Keratinocyte (primary cell): ENCODE results near the gene ELAVL2. TPM values are rescaled to one million over a fixed set of nuclear protein-coding genes. Genes with fewer than 3 reads are reported as not detected.

ENCODE experiments used
- DNase-seq: peaks from one replicate; pipeline ENCODE4 v3.0.0-alpha.2; 2011; ENCODE audit warnings: low read depth, missing footprints, low spot score
- FAIRE-seq: peaks from 2 replicates; lab custom pipeline; 2011; peaks lifted over from hg19 to GRCh38; lab: Jason Lieb, UNC
- H2AFZ ChIP-seq: 2 replicates; pipeline ENCODE4 v1.6.0; 2012; ENCODE audit warnings: low read length, control low read depth, inconsistent platforms; ENCODE audit not compliant: control insufficient read depth
- H3K27ac ChIP-seq: 2 replicates; pipeline ENCODE4 v1.5.1; 2011; ENCODE audit warnings: low read length; ENCODE audit not compliant: control insufficient read depth, insufficient read depth
- H3K27me3 ChIP-seq: 3 replicates; pipeline ENCODE4 v1.6.0; 2011; ENCODE audit warnings: low read length; ENCODE audit not compliant: control insufficient read depth, insufficient read depth; ENCODE audit errors: extremely low read depth
- H3K36me3 ChIP-seq, 2 experiments: 2 replicates in 1 of 2; 3 replicates in 1 of 2; pipeline ENCODE4 v1.5.1; 2011; ENCODE audit warnings: low read length in 2 of 2, mild to moderate bottlenecking in 1 of 2; ENCODE audit not compliant: control insufficient read depth in 2 of 2, insufficient read depth in 2 of 2; ENCODE audit errors: extremely low read depth in 1 of 2
- H3K4me1 ChIP-seq: 3 replicates; pipeline ENCODE4 v1.5.1; 2011; ENCODE audit warnings: low read length; ENCODE audit not compliant: control insufficient read depth, insufficient read depth; ENCODE audit errors: extremely low read depth
- H3K4me2 ChIP-seq: 3 replicates; pipeline ENCODE4 v1.6.0; 2011; ENCODE audit warnings: low read depth, low read length; ENCODE audit not compliant: control insufficient read depth, insufficient read depth; ENCODE audit errors: extremely low read depth
- H3K4me3 ChIP-seq, 3 experiments: fragments of 200-600 bp in 1 of 3; sonication (generic) in 1 of 3; 2 replicates in 2 of 3; 3 replicates in 1 of 3; pipeline ENCODE4 v1.5.1; 2011 to 2016; ENCODE audit warnings: low read length in 3 of 3, mild to moderate bottlenecking in 3 of 3, control low read depth in 2 of 3, inconsistent platforms in 1 of 3, low read depth in 1 of 3, mixed read lengths in 1 of 3, mixed run types in 1 of 3, moderate library complexity in 1 of 3; ENCODE audit not compliant: control insufficient read depth in 2 of 3, insufficient read depth in 2 of 3; ENCODE audit errors: extremely low read depth in 1 of 3
- H3K79me2 ChIP-seq: 2 replicates; pipeline ENCODE4 v1.6.0; 2012; ENCODE audit warnings: low read length; ENCODE audit not compliant: control insufficient read depth, insufficient read depth
- H3K9ac ChIP-seq: 3 replicates; pipeline ENCODE4 v1.6.0; 2011; ENCODE audit warnings: low read length; ENCODE audit not compliant: control insufficient read depth, insufficient read depth; ENCODE audit errors: extremely low read depth
- H3K9me1 ChIP-seq: 3 replicates; pipeline ENCODE4 v1.6.0; 2011; ENCODE audit warnings: low read length; ENCODE audit not compliant: control insufficient read depth, insufficient read depth; ENCODE audit errors: extremely low read depth
- H3K9me3 ChIP-seq: 2 replicates; pipeline ENCODE4 v1.5.1; 2012; ENCODE audit warnings: low read depth, low read length; ENCODE audit not compliant: control insufficient read depth
- H4K20me1 ChIP-seq: 3 replicates; pipeline ENCODE4 v1.6.0; 2011; ENCODE audit warnings: low read length; ENCODE audit not compliant: control insufficient read depth, insufficient read depth; ENCODE audit errors: extremely low read depth
- CTCF ChIP-seq, 3 experiments: IDR thresholded peaks in 1 of 3; conservative IDR thresholded peaks in 1 of 3; optimal IDR thresholded peaks in 1 of 3; 2 replicates in 2 of 3; 3 replicates in 1 of 3; pipeline versions ENCODE3 to v1.5.1; 2011; ENCODE audit warnings: low read length in 3 of 3, mild to moderate bottlenecking in 3 of 3, moderate library complexity in 2 of 3, control low read depth in 1 of 3, inconsistent platforms in 1 of 3; ENCODE audit not compliant: insufficient read depth in 2 of 3; ENCODE audit errors: extremely low read depth in 1 of 3
- EZH2 ChIP-seq: IDR thresholded peaks from one replicate; pipeline ENCODE4 v1.6.1; 2012; ENCODE audit warnings: inconsistent platforms, mild to moderate bottlenecking, low read length, moderate library complexity
- dilution Hi-C: fragments of 300-500 bp; cut with MboI; formaldehyde crosslinking; loops from one replicate; pipeline ENCODE4 v1.7.0; 2020; ENCODE audit warnings: low sequenced_read_pairs; ENCODE audit not compliant: extremely low pct_ligation_motif_present
- polyA plus RNA-seq, 5 experiments: library from polyadenylated mRNA; depleted of rRNA in 3 of 5; stranded (reverse) in 3 of 5; stranded (forward) in 1 of 5; unstranded in 1 of 5; fragments of >200 nt; gene quantifications; 1 replicate in 1 of 5; 2 replicates in 3 of 5; 3 replicates in 1 of 5; pipeline versions ENCODE4 v1.2.1 to v1.2.3, GENCODE V29; 2011 to 2012; ENCODE audit warnings: missing spikeins in 2 of 5, low read depth in 1 of 5, low replicate concordance in 1 of 5

ELAVL2 gene
- polyA plus RNA-seq, 1 donor (not counting 4 experiments of a cell fraction or from before 2014, with no cell fraction given), result 4.3 TPM

GRCh38 chr9:23746317-23746716, 79.7 kb downstream of the ELAVL2 start:
- DNase-seq, result no peak
- Histone ChIP-seq H3K9me3 (no peaks in the 10 kb centered on the region), H3K27ac (peak overlapping the region; percentile 76), H3K4me3 (no peak overlapping the region), H4K20me1 (no peaks in the 10 kb centered on the region), H3K27me3 (no peaks in the 10 kb centered on the region), H3K9me1 (no peaks in the 10 kb centered on the region), H3K4me2 (peak overlapping the region; percentile 85), H3K4me1 (peaks cover 28% of the 10 kb centered on the region), H2AFZ (no peak overlapping the region), H3K9ac (no peak overlapping the region), H3K79me2 (no peaks in the 10 kb centered on the region), H3K36me3 (no peaks in the 10 kb centered on the region)
- peak; percentile 74 for FAIRE-seq
- TF ChIP-seq EZH2, result no peak
- no peak for TF ChIP-seq CTCF (optimal IDR thresholded peaks at IDR 0.05 in 1 of 3, IDR thresholded peaks at IDR 0.05 in 1 of 3, conservative IDR thresholded peaks at IDR 0.05 in 1 of 3; ENCODE audit: extremely low read depth in 1 of 3, insufficient read depth in 2 of 3, low read length in 3 of 3)
- dilution Hi-C loops, result no loop called here

GRCh38 chr9:23743036-23743435, 83.0 kb downstream of the ELAVL2 start:
- H3K27ac ChIP-seq, result no peak overlapping the region
- H3K9ac ChIP-seq, result no peak overlapping the region
- no peak overlapping the region for H3K4me2 ChIP-seq
- no peak overlapping the region for H2AFZ ChIP-seq
- DNase-seq (no peak), FAIRE-seq (no peak)
- no peak for TF ChIP-seq EZH2
- no peak for TF ChIP-seq CTCF (optimal IDR thresholded peaks at IDR 0.05 in 1 of 3, IDR thresholded peaks at IDR 0.05 in 1 of 3, conservative IDR thresholded peaks at IDR 0.05 in 1 of 3; ENCODE audit: extremely low read depth in 1 of 3, insufficient read depth in 2 of 3, low read length in 3 of 3)
- H3K4me3 ChIP-seq, result no peak overlapping the region
- no peaks in the 10 kb centered on the region for H3K9me1 ChIP-seq
- H3K27me3 ChIP-seq, result no peaks in the 10 kb centered on the region
- dilution Hi-C loops, result no loop called here
- H3K79me2 ChIP-seq, result no peaks in the 10 kb centered on the region
- H3K36me3 ChIP-seq, result no peaks in the 10 kb centered on the region
- H3K4me1 ChIP-seq, result peaks cover 24% of the 10 kb centered on the region
- no peaks in the 10 kb centered on the region for H4K20me1 ChIP-seq
- no peaks in the 10 kb centered on the region for H3K9me3 ChIP-seq
